Measurements from ENCODE around the gene CHM. TPM values are rescaled to one million over a fixed set of nuclear protein-coding genes. Genes with fewer than 3 reads are reported as not detected.

The CHM gene
- total RNA-seq, 2 donors from 2014 or later: 26.0 to 52.8 TPM

DNA sequence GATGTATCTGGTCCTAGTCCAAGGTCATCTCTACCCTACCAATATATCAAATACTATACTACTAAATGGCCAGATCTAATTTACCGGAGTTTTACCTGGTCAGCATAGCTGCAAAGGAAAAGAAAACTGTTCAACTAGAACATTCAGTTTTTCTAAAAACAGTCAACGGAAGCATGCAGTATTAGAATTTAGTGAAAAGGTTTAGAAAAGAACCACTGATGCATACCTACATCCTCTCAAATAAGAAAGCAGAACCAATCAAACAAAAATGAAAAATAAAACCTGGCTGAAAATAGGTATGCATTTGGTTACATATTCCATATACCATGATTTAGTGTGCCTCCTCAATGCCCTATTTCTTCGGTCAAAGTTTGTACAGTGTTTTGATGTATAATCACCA, 140.0 kb downstream of the CHM start:
- peaks cover 2% of the 10 kb centered on the region for H3K36me3 Mint-ChIP-seq (ENCODE audit: low read depth)

DNA sequence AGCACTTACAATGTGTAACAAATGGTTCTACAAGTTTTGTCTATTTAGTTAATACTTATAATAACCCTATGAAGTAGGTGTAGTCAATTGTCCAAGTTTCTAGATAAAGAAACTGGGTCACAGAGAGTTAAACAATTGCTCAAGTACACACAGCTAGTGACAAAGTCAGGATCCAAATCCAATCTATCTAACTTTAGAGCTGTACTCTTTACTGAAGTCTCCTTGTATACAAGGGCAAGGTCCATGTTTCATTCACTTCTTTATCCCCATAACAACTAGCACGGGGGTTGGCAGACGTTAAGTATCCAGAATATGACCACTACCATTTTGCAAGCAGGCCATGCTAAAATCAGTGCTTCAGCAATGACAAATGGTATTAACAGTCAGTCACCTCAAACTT, 141.0 kb downstream of the CHM start:
- Mint-ChIP-seq H3K27me3 (ENCODE audit: insufficient read depth) (no peaks in the 10 kb centered on the region), H3K9me3 (no peaks in the 10 kb centered on the region), H3K27ac (no peak overlapping the region), H3K4me3 (no peak overlapping the region), H3K36me3 (ENCODE audit: low read depth) (peaks cover 2% of the 10 kb centered on the region), H3K4me1 (peaks cover 24% of the 10 kb centered on the region)
- Histone ChIP-seq H3K27ac (ENCODE audit: low read depth, low read length) (no peak overlapping the region), H3K9me3 (ENCODE audit: control insufficient read depth, low read length) (no peaks in the 10 kb centered on the region), H3K4me1 (ENCODE audit: control insufficient read depth, insufficient read depth, low read length) (no peaks in the 10 kb centered on the region), H3K4me3 (ENCODE audit: low read length) (no peak overlapping the region), H3K9ac (ENCODE audit: extremely low read depth, low read length, poor library complexity, severe bottlenecking) (no peak overlapping the region), H3K36me3 (ENCODE audit: control insufficient read depth, insufficient read depth, low read length) (no peaks in the 10 kb centered on the region), H3K27me3 (ENCODE audit: control insufficient read depth, insufficient read depth, low read length, poor library complexity, severe bottlenecking) (no peaks in the 10 kb centered on the region)
- 85 to 100% methylated on average over 1 to 2 of the region's 2 CpGs for WGBS, 2 experiments (ENCODE audit: insufficient coverage in 1 of 2, insufficient read length in 1 of 2)
- TF ChIP-seq, protein P1, sequence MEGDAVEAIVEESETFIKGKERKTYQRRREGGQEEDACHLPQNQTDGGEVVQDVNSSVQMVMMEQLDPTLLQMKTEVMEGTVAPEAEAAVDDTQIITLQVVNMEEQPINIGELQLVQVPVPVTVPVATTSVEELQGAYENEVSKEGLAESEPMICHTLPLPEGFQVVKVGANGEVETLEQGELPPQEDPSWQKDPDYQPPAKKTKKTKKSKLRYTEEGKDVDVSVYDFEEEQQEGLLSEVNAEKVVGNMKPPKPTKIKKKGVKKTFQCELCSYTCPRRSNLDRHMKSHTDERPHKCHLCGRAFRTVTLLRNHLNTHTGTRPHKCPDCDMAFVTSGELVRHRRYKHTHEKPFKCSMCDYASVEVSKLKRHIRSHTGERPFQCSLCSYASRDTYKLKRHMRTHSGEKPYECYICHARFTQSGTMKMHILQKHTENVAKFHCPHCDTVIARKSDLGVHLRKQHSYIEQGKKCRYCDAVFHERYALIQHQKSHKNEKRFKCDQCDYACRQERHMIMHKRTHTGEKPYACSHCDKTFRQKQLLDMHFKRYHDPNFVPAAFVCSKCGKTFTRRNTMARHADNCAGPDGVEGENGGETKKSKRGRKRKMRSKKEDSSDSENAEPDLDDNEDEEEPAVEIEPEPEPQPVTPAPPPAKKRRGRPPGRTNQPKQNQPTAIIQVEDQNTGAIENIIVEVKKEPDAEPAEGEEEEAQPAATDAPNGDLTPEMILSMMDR (conservative IDR thresholded peaks at IDR 0.05): no peak
- no peak for DNase-seq

More for the DNA sequence above, 140.0 kb downstream of the CHM start:
- no peaks in the 10 kb centered on the region for H3K36me3 ChIP-seq (ENCODE audit: control insufficient read depth, insufficient read depth, low read length)
- 95% methylated on average over 2 of the region's 3 CpGs; no CpG with 5 or more reads in 1 of the 2 experiments for WGBS, 2 experiments (ENCODE audit: insufficient coverage in 1 of 2, insufficient read length in 1 of 2)
- Mint-ChIP-seq H3K27ac (no peak overlapping the region), H3K4me3 (no peak overlapping the region), H3K9me3 (no peaks in the 10 kb centered on the region), H3K27me3 (ENCODE audit: insufficient read depth) (no peaks in the 10 kb centered on the region), H3K4me1 (peaks cover 32% of the 10 kb centered on the region)
- H3K4me3 ChIP-seq (ENCODE audit: low read length): no peak overlapping the region
- no peak overlapping the region for H3K9ac ChIP-seq (ENCODE audit: extremely low read depth, low read length, poor library complexity, severe bottlenecking)
- no peaks in the 10 kb centered on the region for H3K27me3 ChIP-seq (ENCODE audit: control insufficient read depth, insufficient read depth, low read length, poor library complexity, severe bottlenecking)
- TF ChIP-seq, protein P1 (conservative IDR thresholded peaks at IDR 0.05): no peak
- no peak for DNase-seq
- no peaks in the 10 kb centered on the region for H3K4me1 ChIP-seq (ENCODE audit: control insufficient read depth, insufficient read depth, low read length)
- no peaks in the 10 kb centered on the region for H3K9me3 ChIP-seq (ENCODE audit: control insufficient read depth, low read length)
- no peak overlapping the region for H3K27ac ChIP-seq (ENCODE audit: low read depth, low read length)

DNA sequence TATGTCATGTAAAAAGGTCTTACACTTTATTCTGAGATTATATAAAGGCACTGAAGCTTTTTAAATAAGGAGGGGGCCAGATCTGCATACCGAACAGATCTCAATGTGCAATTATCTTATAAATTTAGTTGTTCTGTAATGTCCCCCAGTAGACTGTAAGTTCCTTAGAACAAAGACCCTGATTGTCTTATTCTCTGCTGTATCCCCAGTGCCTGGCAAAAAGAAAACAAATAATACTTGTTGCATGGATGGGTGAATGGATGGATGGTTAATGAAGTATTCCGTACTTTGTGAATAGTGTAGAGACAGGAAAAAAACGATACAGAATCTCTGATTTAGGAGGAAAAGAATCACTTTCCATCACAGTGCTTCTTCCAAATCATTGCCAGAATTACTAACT, 141.5 kb downstream of the CHM start:
- no peak overlapping the region for H3K9ac ChIP-seq (ENCODE audit: extremely low read depth, low read length, poor library complexity, severe bottlenecking)
- Mint-ChIP-seq H3K36me3 (ENCODE audit: low read depth) (peaks cover 2% of the 10 kb centered on the region), H3K4me3 (no peak overlapping the region), H3K27me3 (ENCODE audit: insufficient read depth) (no peaks in the 10 kb centered on the region), H3K27ac (no peak overlapping the region), H3K4me1 (peaks cover 24% of the 10 kb centered on the region), H3K9me3 (no peaks in the 10 kb centered on the region)
- H3K4me1 ChIP-seq (ENCODE audit: control insufficient read depth, insufficient read depth, low read length): no peaks in the 10 kb centered on the region
- no peaks in the 10 kb centered on the region for H3K27me3 ChIP-seq (ENCODE audit: control insufficient read depth, insufficient read depth, low read length, poor library complexity, severe bottlenecking)
- no peak overlapping the region for H3K27ac ChIP-seq (ENCODE audit: low read depth, low read length)
- no peaks in the 10 kb centered on the region for H3K36me3 ChIP-seq (ENCODE audit: control insufficient read depth, insufficient read depth, low read length)
- no peak overlapping the region for H3K4me3 ChIP-seq (ENCODE audit: low read length)
- no peak for DNase-seq
- WGBS, 2 experiments (ENCODE audit: insufficient coverage in 1 of 2, insufficient read length in 1 of 2): 95% methylated on average over 3 of the region's 3 CpGs; no CpG with 5 or more reads in 1 of the 2 experiments
- TF ChIP-seq, protein P1 (conservative IDR thresholded peaks at IDR 0.05): no peak
- H3K9me3 ChIP-seq (ENCODE audit: control insufficient read depth, low read length): no peaks in the 10 kb centered on the region

Measured in endodermal cell (in vitro differentiated cells).